HG03442 (cell line): ENCODE measurements around the gene SH3GL3.

ENCODE experiments used
- ATAC-seq: cut with Tn5 transposase; IDR thresholded peaks from one replicate; pipeline ENCODE4 v1.9.1; 2021; ENCODE audit warnings: mild to moderate bottlenecking, moderate library complexity; ENCODE audit not compliant: unreplicated experiment

SH3GL3 gene

DNA sequence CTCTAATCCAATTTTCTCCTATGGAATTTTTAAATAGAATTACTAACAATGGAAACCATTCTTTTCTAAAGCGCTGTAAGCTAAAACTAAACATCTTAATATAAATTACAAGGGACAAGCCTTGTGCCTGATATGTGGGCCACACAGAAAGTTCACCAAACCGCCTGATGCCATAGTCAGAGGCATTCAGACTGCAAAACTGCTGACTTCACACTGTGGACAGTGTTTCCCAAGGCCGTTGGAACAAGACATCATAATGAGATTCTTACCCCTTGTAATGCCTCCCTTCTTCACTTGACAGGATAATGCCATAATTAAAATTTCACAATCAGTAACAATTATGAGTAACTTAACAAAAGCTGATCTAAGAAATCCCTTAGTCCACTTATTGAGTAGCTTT lies 14.9 kb downstream of the SH3GL3 start:
- no peak for ATAC-seq

DNA sequence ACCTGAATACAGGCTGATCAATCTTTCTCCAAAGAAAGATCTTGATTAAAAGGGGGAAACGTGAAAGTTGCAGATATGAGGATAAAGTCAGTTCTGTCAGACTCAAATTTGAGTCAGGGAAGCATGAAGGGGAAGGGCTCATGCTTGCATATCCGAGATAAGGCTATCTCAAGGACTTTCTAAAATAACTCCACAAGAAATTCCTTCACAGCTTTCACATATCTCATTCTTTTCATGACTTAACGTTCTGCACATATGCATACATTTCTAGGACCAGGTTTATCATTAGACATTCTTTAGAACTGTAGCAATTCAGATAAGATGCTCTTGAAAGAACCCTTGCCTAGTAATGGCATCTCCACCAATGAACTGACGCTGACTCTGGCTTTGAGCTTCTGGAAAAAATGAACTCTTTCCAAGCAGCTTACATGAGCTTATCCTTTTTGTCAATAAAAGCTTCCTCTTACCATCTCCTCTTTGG lies 15.9 kb downstream of the SH3GL3 start:
- no peak for ATAC-seq

DNA sequence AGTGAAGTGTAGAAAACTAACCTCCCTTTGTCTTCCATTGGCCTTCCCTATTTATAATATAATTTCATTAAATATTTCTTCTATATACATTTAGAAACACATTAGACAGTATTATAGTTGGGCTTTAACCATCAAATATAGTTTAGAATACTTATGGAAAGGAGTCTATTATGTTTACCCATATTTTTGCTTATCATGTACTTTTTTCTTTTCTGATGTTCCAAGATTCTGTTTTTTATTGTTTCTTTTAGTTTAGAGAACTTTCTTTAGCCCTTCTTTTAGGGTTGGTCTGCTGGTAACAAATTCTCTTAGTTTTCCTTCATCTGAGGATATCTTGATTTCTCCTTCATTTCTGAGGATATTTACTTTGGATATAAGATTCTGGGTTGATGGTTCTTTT lies 23.7 kb downstream of the SH3GL3 start:
- ATAC-seq, result no peak

DNA sequence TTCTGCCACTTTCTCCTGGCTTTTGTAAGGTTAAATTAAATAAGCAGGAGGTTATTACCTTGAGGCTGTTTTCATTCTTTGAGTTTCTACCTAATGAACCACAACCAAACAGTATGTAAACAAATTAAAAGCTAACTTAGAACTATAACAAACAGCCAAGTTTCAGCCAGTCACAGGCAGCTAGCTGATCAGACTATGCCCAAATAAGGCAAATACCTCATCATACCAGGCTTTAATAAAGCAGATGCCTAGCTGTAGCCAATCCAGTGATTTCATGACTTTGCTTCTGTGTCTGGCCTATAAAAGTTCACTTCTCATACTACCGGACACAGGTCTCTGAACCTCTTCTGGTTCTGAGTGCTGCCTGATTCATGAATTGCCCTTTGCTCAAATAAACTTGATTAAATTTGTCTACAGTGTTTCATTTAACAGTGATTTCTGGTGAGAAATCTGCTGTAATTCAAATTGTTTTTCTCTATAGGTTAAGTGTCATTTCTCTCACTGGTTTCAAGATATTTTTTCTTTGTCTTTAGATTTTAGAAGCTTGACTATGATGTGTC lies 24.2 kb downstream of the SH3GL3 start:
- ATAC-seq, result no peak

DNA sequence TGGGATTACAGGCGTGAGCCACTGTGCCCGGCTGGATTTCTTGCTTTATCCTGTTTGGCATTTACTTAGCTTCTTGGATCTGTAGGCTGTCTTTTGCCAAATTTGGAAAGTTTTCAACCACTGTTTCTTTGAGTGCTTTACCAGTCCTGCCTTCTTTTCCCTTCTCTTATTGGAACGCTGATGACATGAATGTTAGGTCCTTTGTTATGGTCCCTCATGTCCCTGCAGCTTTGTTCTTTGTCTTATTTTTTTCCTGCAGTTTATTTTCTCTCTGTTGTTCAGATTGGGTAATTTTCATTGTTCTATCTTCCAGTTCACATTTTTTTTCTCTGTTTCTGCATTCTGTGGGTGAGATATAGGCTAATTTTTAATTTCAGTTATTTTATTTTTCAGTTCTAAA lies 25.0 kb downstream of the SH3GL3 start:
- no peak for ATAC-seq

DNA sequence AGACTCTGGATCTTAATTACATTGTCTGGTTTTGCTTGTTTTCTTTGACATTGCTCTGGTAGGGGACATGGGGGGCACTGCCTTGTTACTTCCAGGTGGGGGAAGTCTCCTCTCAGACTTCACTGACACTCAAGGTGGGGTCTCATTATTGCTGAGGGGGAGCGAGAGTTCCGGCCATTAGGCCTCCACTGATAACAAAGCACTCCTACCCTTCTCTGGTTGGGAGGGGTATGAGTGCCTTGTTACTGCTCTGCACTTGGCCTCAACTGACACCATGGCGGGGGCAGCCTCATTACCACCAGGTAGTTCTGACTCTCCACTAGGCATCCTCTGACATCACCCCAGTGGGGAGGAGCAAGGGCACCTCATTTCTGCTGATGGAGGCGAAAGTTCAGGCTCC lies 25.7 kb downstream of the SH3GL3 start:
- no peak for ATAC-seq

DNA sequence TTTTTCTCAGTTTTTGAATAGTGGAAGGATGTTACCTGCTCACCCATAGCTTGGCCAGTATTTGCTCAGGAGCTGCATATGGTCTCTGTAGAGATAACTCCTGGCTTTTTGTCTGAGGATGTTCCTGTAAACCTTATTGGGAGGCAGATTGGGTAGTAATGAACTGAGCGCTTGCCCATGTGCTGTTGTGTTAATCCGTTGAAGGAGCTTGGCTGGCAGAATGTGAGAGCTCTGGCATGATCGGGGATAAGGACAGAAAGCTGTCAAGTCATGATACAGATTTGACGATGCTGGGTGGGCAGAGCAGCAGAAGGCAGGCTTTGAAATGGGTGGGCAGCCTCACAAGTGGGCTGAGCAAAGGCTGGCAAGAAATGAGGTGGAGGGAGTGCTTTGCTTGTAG lies 27.4 kb downstream of the SH3GL3 start:
- ATAC-seq, result no peak

GRCh38 chr15:83475551-83475950 lies 28.4 kb downstream of the SH3GL3 start:
- no peak for ATAC-seq

GRCh38 chr15:83476066-83476465 lies 28.9 kb downstream of the SH3GL3 start:
- no peak for ATAC-seq

GRCh38 chr15:83476708-83477107 lies 29.6 kb downstream of the SH3GL3 start:
- ATAC-seq, result no peak

DNA sequence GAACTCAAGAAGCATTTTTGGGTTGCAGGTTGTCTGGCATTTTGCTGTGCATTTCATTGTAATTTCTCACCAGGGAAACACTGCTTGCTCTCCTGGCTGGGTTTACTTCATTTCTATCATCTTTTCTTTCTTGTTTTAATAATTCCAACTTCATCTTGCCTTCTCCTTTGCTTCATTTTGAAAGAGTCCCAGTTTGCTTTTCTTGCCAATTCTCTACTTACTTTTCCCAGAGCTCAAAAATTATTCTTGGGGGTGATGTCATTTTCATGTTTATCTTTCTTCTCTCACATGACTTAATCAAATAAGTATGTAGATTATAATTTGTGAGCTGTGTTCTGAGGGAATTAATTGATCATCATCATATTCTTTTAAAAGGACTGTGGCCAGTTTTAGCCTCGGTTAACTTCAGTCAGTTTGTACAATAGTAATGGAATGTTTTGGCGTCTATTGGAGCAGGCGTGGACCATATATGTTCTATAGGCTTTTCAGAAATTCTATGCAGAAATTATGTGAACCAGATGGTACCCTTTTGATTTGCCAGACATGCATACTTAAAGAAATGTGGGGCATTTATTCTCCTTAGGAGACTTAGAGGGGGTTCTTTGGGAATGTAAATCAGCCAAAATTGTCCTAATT lies 30.1 kb downstream of the SH3GL3 start:
- ATAC-seq, result no peak

DNA sequence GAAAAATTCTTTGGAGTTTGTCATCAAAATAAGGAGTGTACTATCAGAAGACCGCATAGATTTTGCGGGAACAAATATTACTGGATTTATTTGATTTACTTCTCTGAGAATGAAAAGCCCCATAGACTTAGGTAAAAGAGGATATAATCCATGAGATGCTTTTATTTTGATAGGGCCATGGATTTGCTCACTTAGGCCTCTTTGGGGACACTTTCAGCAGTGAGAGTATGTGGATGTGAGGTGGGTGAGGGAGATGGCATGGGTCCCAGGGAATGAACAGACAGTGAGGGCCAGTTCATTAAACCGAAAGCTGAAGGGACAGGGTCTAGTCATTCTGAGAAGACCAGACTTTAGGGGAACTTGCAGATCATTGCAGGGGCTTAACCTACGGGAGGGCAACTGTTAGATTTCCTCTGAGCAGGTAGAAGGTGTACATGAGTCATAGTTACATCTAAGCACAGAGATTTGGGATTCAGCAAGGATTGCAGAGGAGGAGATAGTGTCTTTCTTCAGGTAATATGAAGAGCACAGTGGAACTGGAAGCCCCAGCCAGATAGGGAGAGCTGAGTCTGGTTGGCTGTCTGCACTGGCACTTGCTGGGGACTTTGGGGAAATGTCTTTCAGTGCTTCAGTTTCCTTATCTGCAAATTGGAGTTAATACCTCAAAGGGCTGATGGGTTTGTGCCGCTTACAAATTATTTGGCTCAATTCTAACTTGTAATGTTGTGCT lies 30.8 kb downstream of the SH3GL3 start:
- no peak for ATAC-seq

- ATAC-seq, result no peak
Measured at GRCh38 chr15:83483612-83484011, 36.5 kb downstream of the SH3GL3 start.

GRCh38 chr15:83484636-83485035 lies 37.5 kb downstream of the SH3GL3 start:
- no peak for ATAC-seq

DNA sequence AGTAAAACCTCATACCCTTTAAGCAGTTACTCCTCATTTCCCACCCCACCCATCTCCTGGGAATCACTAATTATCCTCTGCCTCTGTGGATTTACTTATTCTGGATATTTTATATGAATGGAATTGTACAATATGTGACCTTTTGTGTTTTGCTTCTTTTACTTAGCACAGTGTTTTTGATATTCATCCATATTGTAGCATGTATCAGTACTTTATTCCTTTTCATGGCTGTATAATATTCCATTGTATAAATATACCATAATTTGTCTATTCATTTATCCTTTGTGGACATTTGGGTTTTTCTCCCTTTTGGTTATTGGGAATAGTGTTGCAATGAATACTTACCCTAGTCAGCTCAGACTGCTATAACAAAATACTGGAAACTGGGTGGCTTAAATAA lies 39.2 kb downstream of the SH3GL3 start:
- no peak for ATAC-seq

GRCh38 chr15:83487519-83487918 lies 40.4 kb downstream of the SH3GL3 start:
- no peak for ATAC-seq

GRCh38 chr15:83489690-83490089 lies 42.5 kb downstream of the SH3GL3 start:
- ATAC-seq, result no peak

DNA sequence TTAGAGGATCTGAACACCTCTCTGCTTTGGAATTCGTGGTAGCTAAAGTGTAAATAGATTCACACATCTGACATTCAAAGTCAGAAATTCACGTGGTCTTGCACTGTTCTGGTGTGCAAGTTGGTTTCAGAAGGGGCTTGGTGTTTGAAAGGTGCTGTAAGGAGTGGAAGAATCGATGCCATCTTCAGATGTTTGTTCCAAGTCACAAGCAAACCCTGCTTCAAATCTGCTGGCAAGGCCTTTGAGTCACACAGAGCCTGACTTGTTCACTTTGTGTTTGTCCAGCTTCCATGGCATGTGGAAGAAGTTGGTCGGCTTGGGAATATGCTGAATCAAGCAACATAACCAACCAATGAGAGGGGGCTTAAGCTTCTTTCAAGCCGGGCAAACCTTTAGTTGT lies 44.3 kb downstream of the SH3GL3 start:
- no peak for ATAC-seq

DNA sequence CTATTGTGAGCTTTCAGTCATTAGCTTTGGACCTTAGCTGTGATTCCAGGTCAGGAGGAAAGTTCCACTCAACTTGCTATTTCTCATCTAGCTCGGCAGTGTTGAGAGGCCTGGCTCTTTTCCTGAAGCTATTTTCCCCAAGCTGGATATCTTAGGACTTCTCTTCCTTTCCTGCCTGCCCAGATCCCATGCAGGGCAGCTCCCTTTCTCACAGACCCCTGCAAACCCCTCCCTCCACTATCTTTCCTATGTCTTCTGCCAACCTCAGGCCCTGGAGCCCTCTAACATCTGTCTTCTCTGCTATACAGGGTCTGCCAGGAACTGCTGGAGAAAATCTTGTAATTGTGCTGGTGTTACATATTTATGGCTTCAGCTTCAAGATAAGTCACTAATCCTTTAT lies 49.6 kb downstream of the SH3GL3 start:
- ATAC-seq, result no peak

GRCh38 chr15:83498374-83498773 lies 51.2 kb downstream of the SH3GL3 start:
- ATAC-seq, result no peak

- ATAC-seq, result no peak
Measured at GRCh38 chr15:83498801-83499200, 51.7 kb downstream of the SH3GL3 start.

DNA sequence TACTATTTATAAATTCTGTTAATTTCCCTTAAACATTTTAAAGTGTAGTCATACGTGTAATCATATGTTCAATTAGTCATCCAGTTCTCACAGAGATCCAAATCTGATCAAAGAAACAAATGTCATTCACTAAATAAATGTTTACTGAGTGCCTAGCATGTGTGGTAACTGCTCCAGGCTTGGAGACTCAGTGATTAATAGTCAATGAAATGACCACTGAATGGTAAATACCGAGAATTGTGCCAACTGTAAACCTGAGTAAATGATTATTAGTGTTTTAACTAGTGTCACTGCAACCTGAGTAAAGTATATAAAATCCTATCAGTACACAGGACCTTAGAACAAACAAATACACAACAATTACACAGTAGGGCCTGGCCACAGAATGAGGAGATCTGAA lies 52.3 kb downstream of the SH3GL3 start:
- ATAC-seq, result no peak
